Heart right ventricle (tissue), 16 donors: ENCODE data around the gene ANAPC5. TPM values are rescaled to one million over a fixed set of nuclear protein-coding genes. Genes with fewer than 3 reads are reported as not detected.

Source experiments
- ATAC-seq, 8 donors: fragments of 200-7000 bp; cut with Tn5 transposase; one replicate each; pipeline ENCODE4 v1.9.1; 2020; ENCODE audit warnings: mild to moderate bottlenecking in 8 of 8, moderate library complexity in 8 of 8, moderate number of reproducible peaks in 1 of 8
- DNase-seq, 2 donors: peaks; one replicate each; pipeline ENCODE4 v3.0.0-alpha.2; 2020
- H3K27ac ChIP-seq, 10 donors: fragments of 200-600 bp; sonication (generic) in 2 of 10; one replicate each; pipeline versions ENCODE4 v1.5.0 to v1.8.0; 2020 to 2022; ENCODE audit warnings: mild to moderate bottlenecking in 3 of 10
- H3K27me3 ChIP-seq, 7 donors: fragments of 200-600 bp; one replicate each; pipeline ENCODE4 v1.8.0; 2021 to 2022; ENCODE audit warnings: mild to moderate bottlenecking in 2 of 7
- H3K36me3 ChIP-seq, 9 donors: fragments of 200-600 bp; sonication (generic) in 1 of 9; one replicate each; pipeline versions ENCODE4 v1.5.0 to v1.8.0; 2020 to 2022; ENCODE audit warnings: mild to moderate bottlenecking in 2 of 9
- H3K4me1 ChIP-seq, 9 donors: fragments of 200-600 bp; sonication (generic) in 1 of 9; one replicate each; pipeline versions ENCODE4 v1.5.0 to v1.8.0; 2020 to 2022; ENCODE audit warnings: mild to moderate bottlenecking in 4 of 9
- H3K4me3 ChIP-seq, 10 donors: fragments of 200-600 bp; sonication (generic) in 2 of 10; one replicate each; pipeline versions ENCODE4 v1.5.0 to v1.8.0; 2020 to 2022; ENCODE audit warnings: mild to moderate bottlenecking in 7 of 10, moderate library complexity in 2 of 10
- H3K9me3 ChIP-seq, 11 donors: fragments of 200-600 bp in 10 of 11; sonication (generic) in 2 of 11; one replicate each; pipeline versions ENCODE4 v1.5.0 to v1.8.0; 2013 to 2022; ENCODE audit warnings: mild to moderate bottlenecking in 2 of 11, control low read depth in 1 of 11, moderate library complexity in 1 of 11
- WGBS, 2 donors: extraction: QIAGEN DNeasy Blood & Tissue Kit; methylation state at CpG; one replicate each; pipeline ENCODE4 v1.1.7; 2013; ENCODE audit warnings: inconsistent platforms in 1 of 2; 5-methylcytosine and 5-hydroxymethylcytosine counted together
- intact Hi-C, 10 donors: fragments of 100-400 bp; cut with DNase I; formaldehyde crosslinking; loops; one replicate each; pipeline versions ENCODE4 v1.11.1 to v1.14.2; 2022
- polyA plus RNA-seq, 2 donors: library from polyadenylated mRNA; stranded (reverse); fragments of 200-250 nt; gene quantifications; one replicate each; pipeline ENCODE4 v1.2.3, GENCODE V29; 2013
- total RNA-seq, 10 donors: library from RNA; stranded (reverse); fragmentation: NEBNext Ultra II Directional in 3 of 10; extraction: Animal tissue kit (Norgen Biotek cat#: 25700) in 3 of 10; gene quantifications; one replicate each; pipeline versions ENCODE4 v1.2.1 to v1.2.4, GENCODE V29; 2021 to 2023
- TF ChIP-seq, protein P1 (sequence below), 9 donors: fragments of 200-600 bp; sonication (generic) in 2 of 9; IDR thresholded peaks; one replicate each; pipeline versions ENCODE4 v1.5.0 to v1.8.0; 2021 to 2022; ENCODE audit warnings: antibody characterized with exemption in 9 of 9, mild to moderate bottlenecking in 5 of 9, moderate library complexity in 1 of 9
- donor health status: Arrhythmogenic right ventricular cardiomyopathy.
- donor health status: ischemic (EF 13 %, LVEDD 7.1; RV severe dilation, severe dysfunction).
- donor health status: healthy with polysubstance abuse.
- donor health status: DM: no; HTN: yes; CAD: no.
- donor health status: DM: no; HTN: no; CAD: no.
- donor health status: ischemic (EF 25% LVEDD 6.9; RV normal size, moderate dysfunction).
- donor health status: ischemic (EF 25% LVEDD 5.7; RV mildly dilated, moderate dysfunction).
- donor health status: healthy.
- donor health status: DM: yes; HTN: yes; CAD: no.
- donor health status: Ischemic cardiomyopathy.
- donor health status: ischemic (EF 35%, LVEDD 5.7; RV mildly dilated, moderate dysfunction).
- donor health status: nonischemic (EF 11% LVEDD 7.7; RV severe dilation, severe dysfunction).
- donor health status: DM: yes; HTN: yes; CAD: no.
- donor health status: PGD.
- donor health status: ischemic (EF 29% LVEDD 5.4; RV normal size, mild dysfunction).
- donor health status: nonischemic (EF 23%, LVEDD 6.1; RV moderate dilation, normal function).

ANAPC5 gene
- total and polyA plus RNA-seq, 12 donors = 50.2 to 82.4 (median 57.0) TPM

DNA sequence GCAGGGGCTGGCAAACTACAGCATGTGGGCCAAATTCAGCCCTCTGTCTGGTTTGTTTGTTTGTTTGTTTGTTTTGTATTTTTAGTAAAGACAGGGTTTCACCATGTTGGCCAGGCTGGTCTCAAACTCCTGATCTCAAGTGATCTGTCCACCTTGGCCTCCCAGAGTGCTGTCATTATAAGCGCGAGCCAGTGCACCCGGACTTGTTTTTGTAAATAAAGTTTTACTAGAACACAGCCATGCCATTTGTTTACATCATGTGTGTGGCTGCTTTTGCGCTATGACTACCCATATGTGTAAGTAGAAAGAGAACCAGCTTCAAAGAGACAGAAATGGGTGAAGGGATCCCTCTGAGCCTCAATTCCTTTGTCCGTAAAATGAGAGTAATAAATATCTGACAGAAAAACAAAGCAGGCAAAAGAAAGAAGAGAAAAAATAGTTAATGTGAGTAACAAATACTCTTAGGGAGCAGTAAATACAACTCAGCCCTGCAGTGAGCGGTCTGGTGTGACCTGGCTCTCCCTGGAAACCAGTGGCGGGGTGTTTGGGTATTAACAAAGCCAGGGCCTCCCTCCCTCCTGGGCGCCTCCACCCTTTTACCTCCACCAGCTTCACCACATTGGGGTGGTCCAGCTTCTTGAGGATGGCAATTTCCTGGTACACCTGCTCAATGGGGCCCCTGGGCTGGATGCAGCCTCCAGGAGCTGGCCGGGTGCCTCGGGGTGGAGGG lies 88.8 kb downstream of the ANAPC5 start:
- peaks cover 0 to 100% (median 38%) of the 10 kb centered on the region in 9 donors for H3K36me3 ChIP-seq
- TF ChIP-seq, protein P1, sequence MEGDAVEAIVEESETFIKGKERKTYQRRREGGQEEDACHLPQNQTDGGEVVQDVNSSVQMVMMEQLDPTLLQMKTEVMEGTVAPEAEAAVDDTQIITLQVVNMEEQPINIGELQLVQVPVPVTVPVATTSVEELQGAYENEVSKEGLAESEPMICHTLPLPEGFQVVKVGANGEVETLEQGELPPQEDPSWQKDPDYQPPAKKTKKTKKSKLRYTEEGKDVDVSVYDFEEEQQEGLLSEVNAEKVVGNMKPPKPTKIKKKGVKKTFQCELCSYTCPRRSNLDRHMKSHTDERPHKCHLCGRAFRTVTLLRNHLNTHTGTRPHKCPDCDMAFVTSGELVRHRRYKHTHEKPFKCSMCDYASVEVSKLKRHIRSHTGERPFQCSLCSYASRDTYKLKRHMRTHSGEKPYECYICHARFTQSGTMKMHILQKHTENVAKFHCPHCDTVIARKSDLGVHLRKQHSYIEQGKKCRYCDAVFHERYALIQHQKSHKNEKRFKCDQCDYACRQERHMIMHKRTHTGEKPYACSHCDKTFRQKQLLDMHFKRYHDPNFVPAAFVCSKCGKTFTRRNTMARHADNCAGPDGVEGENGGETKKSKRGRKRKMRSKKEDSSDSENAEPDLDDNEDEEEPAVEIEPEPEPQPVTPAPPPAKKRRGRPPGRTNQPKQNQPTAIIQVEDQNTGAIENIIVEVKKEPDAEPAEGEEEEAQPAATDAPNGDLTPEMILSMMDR (IDR thresholded peaks at IDR 0.05) = no peak
- no peaks in the 10 kb centered on the region for H3K27me3 ChIP-seq
- H3K9me3 ChIP-seq = no peaks in the 10 kb centered on the region
- H3K4me3 ChIP-seq = no peak overlapping the region
- no peak for DNase-seq
- intact Hi-C loops = no loop called here
- WGBS, 2 donors = 95 to 98% methylated on average over 10 of the region's 10 CpGs
- H3K4me1 ChIP-seq = no peaks in the 10 kb centered on the region
- no peak overlapping the region for H3K27ac ChIP-seq
- no peak for ATAC-seq

DNA sequence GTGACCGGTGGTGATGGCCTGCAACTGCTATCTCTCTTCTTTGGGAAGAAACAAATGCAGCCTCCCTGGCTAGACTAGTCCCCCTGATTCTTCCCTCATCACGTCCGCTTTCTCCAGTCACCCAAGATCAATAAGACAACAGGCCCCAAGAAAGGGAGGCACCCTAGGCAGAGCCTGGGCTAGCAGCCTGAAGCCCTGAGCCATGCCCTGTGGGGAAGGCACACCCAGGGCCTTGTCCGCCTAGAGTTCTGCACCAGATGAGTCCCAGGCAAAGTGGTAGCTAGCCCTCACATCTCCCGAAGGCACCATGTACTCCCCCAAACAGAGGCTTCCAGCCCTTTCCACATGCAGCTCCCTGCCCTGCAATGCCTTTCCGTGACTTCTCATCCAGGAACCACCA lies 90.8 kb downstream of the ANAPC5 start:
- Histone ChIP-seq H3K36me3 (peaks cover 0 to 99% (median 32%) of the 10 kb centered on the region in 9 donors), H3K27ac (no peak overlapping the region), H3K4me3 (no peak overlapping the region), H3K4me1 (no peaks in the 10 kb centered on the region), H3K27me3 (no peaks in the 10 kb centered on the region), H3K9me3 (no peaks in the 10 kb centered on the region)
- WGBS, 2 donors = 85 to 89% methylated on average over 6 of the region's 6 CpGs
- intact Hi-C loops = no loop called here
- DNase-seq (no peak), ATAC-seq (peak in 1 of 8 donors; percentile 15)
- TF ChIP-seq, protein P1 (IDR thresholded peaks at IDR 0.05) = no peak

DNA sequence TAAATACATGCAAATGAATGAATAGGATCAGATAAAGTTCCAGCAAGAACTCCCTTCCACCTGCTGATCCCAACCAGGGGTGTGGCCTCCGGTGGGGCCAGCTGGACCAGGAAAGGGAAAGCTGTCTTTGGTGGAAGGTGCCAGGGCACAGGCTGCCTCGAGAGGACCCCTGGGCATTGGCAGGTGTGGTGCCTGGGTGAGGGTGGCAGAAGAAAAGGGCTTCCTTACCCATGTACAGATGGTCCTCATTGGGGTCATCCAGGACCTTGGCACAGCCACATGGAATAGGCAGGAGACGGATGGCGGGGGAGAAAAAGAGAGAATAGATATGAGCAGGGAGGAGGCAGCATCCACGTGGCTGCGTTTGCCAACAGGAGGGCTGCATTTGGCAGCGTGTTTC lies 92.1 kb downstream of the ANAPC5 start:
- DNase-seq = no peak
- peaks cover 0 to 98% (median 41%) of the 10 kb centered on the region in 9 donors for H3K36me3 ChIP-seq

DNA sequence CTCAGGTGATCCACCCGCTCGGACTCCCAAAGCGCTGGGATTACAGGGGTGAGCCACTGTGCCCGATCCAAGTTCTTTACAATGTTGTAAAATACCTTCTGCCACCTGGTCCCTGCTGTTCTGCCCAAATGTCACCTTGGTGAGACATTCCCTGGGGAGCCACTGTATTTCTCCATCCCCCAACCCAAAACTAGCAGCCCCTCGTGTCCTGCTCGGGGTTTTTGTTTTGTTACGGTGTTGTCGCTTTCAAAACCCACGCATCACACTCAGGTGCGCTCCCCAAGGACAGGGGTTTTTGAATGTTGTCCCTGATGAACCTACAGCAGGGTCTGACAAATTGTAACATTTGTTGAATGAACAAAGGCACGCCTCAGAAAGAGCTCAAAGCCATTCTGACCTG lies 93.1 kb downstream of the ANAPC5 start:
- TF ChIP-seq, protein P1 (IDR thresholded peaks at IDR 0.05) = no peak
- H3K27ac ChIP-seq = no peak overlapping the region
- H3K4me3 ChIP-seq = no peak overlapping the region
- no peaks in the 10 kb centered on the region for H3K4me1 ChIP-seq
- H3K36me3 ChIP-seq = peaks cover 0 to 97% (median 49%) of the 10 kb centered on the region in 9 donors
- H3K27me3 ChIP-seq = no peaks in the 10 kb centered on the region
- H3K9me3 ChIP-seq = no peaks in the 10 kb centered on the region
- no peak for ATAC-seq
- WGBS, 2 donors = 97 to 98% methylated on average over 11 of the region's 11 CpGs
- no peak for DNase-seq
- intact Hi-C loops = no loop called here

More for the DNA sequence above, 92.1 kb downstream of the ANAPC5 start:
- TF ChIP-seq, protein P1 (IDR thresholded peaks at IDR 0.05) = no peak
- no peak for ATAC-seq
- intact Hi-C loops = no loop called here
- 90 to 91% methylated on average over 7 of the region's 7 CpGs for WGBS, 2 donors
- Histone ChIP-seq H3K9me3 (no peaks in the 10 kb centered on the region), H3K27me3 (no peaks in the 10 kb centered on the region), H3K4me1 (no peaks in the 10 kb centered on the region), H3K4me3 (no peak overlapping the region), H3K27ac (no peak overlapping the region)

Other genes with a start within 250 kb of the ANAPC5 start
- 1 to 10 TPM in 9 of 10 donors, under 1 TPM in 1; 0.52 to 7.0 (median 1.6) TPM for gene P2RX7, start 219.5 kb downstream of the ANAPC5 start, total RNA-seq
- 1 to 10 TPM in 1 of 2 donors, under 1 TPM in 1; 0.25 to 3.2 TPM for gene P2RX7, start 219.5 kb downstream of the ANAPC5 start, polyA plus RNA-seq
- 10 to 100 TPM in 1 of 10 donors, 1 to 10 TPM in 9; 3.7 to 12.6 (median 5.5) TPM for gene P2RX4, start 142.3 kb downstream of the ANAPC5 start, total RNA-seq
- gene P2RX4, start 142.3 kb downstream of the ANAPC5 start, polyA plus RNA-seq = 10 to 100 TPM in 1 of 2 donors, 1 to 10 TPM in 1; 4.4 to 10.6 TPM
- gene CAMKK2, start 55.7 kb downstream of the ANAPC5 start, total RNA-seq = 10 to 100 TPM; 14.7 to 19.3 (median 16.1) TPM
- 10 to 100 TPM; 10.8 to 11.8 TPM for gene CAMKK2, start 55.7 kb downstream of the ANAPC5 start, polyA plus RNA-seq
- gene RNF34, start 47.7 kb upstream of the ANAPC5 start, total RNA-seq = 10 to 100 TPM; 21.6 to 37.9 (median 24.9) TPM
- gene RNF34, start 47.7 kb upstream of the ANAPC5 start, polyA plus RNA-seq = 10 to 100 TPM; 18.9 to 19.3 TPM
- gene KDM2B, start 228.6 kb upstream of the ANAPC5 start, total RNA-seq = 10 to 100 TPM in 9 of 10 donors, 1 to 10 TPM in 1; 10.0 to 18.4 (median 14.6) TPM
- gene KDM2B, start 228.6 kb upstream of the ANAPC5 start, polyA plus RNA-seq = 1 to 10 TPM; 4.8 to 9.7 TPM